ENCODE results near the gene NRXN3. TPM values are rescaled to one million over a fixed set of nuclear protein-coding genes. Genes with fewer than 3 reads are reported as not detected.

Gene NRXN3
- total RNA-seq, 3 donors from 2014 or later = 2.1 to 27.3 (median 2.6) TPM

DNA sequence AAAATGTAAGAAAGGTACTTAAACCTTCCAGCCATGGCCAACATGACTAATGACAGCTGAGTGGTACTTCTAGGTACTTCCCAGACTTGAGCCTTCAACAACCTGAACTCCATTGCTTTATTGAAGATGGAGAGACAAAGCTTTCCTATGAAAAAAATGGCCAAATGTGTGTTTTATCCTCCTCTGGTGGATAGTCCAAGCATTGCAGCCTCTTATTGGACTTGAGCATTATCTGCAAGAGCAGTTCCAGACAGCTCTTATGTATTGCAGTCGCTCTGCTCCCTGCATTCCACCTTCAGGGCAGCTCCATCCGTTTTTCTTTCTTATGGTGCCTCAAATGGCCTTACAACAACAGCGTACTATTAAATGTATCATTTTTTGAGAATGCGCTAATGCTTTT, 588.2 kb downstream of the NRXN3 start:
- peak; percentile 61 for ATAC-seq
- DNase-seq = peak in 1 of 3 donors; percentile 66
- intact Hi-C loops (cut with DNase I, micrococcal nuclease) = no loop called here
- H3K36me3 ChIP-seq (ENCODE audit: low read depth) = no peaks in the 10 kb centered on the region
- no peaks in the 10 kb centered on the region for H3K4me1 ChIP-seq (ENCODE audit: low read depth)
- no peaks in the 10 kb centered on the region for H3K9me3 ChIP-seq
- H3K4me3 ChIP-seq = no peak overlapping the region
- TF ChIP-seq, protein P1, sequence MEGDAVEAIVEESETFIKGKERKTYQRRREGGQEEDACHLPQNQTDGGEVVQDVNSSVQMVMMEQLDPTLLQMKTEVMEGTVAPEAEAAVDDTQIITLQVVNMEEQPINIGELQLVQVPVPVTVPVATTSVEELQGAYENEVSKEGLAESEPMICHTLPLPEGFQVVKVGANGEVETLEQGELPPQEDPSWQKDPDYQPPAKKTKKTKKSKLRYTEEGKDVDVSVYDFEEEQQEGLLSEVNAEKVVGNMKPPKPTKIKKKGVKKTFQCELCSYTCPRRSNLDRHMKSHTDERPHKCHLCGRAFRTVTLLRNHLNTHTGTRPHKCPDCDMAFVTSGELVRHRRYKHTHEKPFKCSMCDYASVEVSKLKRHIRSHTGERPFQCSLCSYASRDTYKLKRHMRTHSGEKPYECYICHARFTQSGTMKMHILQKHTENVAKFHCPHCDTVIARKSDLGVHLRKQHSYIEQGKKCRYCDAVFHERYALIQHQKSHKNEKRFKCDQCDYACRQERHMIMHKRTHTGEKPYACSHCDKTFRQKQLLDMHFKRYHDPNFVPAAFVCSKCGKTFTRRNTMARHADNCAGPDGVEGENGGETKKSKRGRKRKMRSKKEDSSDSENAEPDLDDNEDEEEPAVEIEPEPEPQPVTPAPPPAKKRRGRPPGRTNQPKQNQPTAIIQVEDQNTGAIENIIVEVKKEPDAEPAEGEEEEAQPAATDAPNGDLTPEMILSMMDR (IDR thresholded peaks at IDR 0.05) = peak; percentile 10

DNA sequence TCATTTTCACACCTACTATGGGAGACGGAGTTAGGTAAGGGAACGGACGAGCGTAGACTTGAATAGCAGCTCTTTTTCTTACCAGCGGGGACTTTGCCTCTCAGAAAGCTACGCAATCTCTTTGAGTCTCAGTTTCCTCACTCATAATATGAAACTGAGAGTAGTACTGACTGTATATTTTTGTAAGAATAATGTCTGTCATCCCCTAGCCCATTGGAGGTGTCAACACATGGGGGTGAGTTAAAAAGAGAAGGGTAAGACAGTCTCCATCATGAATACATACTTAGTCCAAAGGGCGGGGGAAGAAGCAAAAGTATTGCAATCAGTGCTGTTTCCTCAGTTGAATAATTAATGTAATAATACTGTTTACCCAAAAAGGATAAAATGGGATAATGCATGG, 592.2 kb downstream of the NRXN3 start:
- intact Hi-C loops (cut with DNase I, micrococcal nuclease) = no loop called here

DNA sequence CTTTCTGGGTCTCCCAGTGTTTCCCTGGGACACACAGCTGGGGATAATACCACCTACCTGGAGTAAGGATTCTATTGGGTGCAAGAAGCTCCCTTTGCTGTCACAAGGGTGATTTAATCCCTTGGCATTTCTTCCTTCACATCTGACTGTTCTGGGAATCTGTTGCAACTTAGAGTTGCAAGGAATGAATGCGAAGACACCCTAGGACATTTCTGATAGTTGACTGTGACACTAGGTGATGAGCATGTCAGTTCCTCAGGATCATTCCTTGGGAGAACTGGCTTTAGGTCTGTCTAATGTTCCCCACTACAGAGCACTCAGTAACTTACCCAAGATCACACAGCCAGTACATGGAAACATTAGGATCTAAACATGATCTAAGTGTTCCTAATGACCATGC, 593.6 kb downstream of the NRXN3 start:
- intact Hi-C loops (cut with DNase I, micrococcal nuclease) = no loop called here
- H3K4me1 ChIP-seq (ENCODE audit: low read depth) = no peaks in the 10 kb centered on the region
- no peaks in the 10 kb centered on the region for H3K36me3 ChIP-seq (ENCODE audit: low read depth)
- TF ChIP-seq, protein P1 (IDR thresholded peaks at IDR 0.05) = no peak
- DNase-seq (no peak), ATAC-seq (no peak)
- H3K4me3 ChIP-seq = no peak overlapping the region
- no peaks in the 10 kb centered on the region for H3K9me3 ChIP-seq

More for the DNA sequence above, 592.2 kb downstream of the NRXN3 start:
- no peaks in the 10 kb centered on the region for H3K36me3 ChIP-seq (ENCODE audit: low read depth)
- DNase-seq = no peak
- H3K9me3 ChIP-seq = no peaks in the 10 kb centered on the region
- no peak overlapping the region for H3K4me3 ChIP-seq
- TF ChIP-seq, protein P1 (IDR thresholded peaks at IDR 0.05) = no peak
- no peak for ATAC-seq
- H3K4me1 ChIP-seq (ENCODE audit: low read depth) = no peaks in the 10 kb centered on the region

DNA sequence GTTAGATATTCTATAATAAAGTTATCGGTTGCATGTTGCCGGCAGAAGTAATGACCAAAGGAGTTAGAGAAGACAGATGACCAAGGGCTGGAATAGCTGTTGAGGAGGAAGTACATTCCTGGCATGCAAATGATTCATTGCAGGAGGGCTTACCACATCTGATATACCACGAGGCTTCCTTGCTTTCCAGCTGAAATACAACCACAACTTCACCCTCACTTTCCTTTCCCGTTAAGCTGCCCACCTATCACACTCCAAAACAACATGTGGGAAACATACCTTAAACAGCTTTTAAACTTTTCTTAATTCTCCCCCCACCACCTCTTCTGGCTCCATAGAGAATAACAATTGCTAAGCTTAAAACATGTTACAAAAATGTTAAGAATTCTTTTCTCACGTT, 594.1 kb downstream of the NRXN3 start:
- no peaks in the 10 kb centered on the region for H3K9me3 ChIP-seq
- TF ChIP-seq, protein P1 (IDR thresholded peaks at IDR 0.05) = no peak
- DNase-seq (no peak), ATAC-seq (no peak)
- no peaks in the 10 kb centered on the region for H3K4me1 ChIP-seq (ENCODE audit: low read depth)
- H3K36me3 ChIP-seq (ENCODE audit: low read depth) = no peaks in the 10 kb centered on the region
- no peak overlapping the region for H3K4me3 ChIP-seq
- intact Hi-C loops (cut with DNase I, micrococcal nuclease) = no loop called here

DNA sequence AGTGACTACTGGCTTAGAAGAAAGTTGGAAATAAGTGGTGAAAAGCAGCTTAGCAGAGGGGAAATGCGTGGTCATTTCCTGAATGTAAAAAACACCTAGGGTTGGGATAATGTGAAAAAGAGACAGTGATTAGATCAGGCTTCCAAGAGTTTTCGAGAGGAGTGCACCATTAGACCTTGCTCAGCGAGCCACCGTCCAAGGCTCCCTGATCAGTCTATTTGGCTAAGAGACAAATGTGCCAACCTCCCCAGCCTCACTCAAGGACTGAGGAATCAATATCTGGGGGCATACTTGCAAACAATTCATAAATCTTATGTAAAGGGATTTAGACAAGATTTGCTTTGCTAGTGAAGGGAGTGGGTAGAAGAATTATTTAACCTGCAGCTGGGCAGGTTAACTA, 594.5 kb downstream of the NRXN3 start:
- intact Hi-C loops (cut with DNase I, micrococcal nuclease) = no loop called here
- Histone ChIP-seq H3K9me3 (no peaks in the 10 kb centered on the region), H3K4me3 (no peak overlapping the region), H3K4me1 (ENCODE audit: low read depth) (no peaks in the 10 kb centered on the region), H3K36me3 (ENCODE audit: low read depth) (no peaks in the 10 kb centered on the region)
- DNase-seq (no peak), ATAC-seq (no peak)
- TF ChIP-seq, protein P1 (IDR thresholded peaks at IDR 0.05) = no peak

DNA sequence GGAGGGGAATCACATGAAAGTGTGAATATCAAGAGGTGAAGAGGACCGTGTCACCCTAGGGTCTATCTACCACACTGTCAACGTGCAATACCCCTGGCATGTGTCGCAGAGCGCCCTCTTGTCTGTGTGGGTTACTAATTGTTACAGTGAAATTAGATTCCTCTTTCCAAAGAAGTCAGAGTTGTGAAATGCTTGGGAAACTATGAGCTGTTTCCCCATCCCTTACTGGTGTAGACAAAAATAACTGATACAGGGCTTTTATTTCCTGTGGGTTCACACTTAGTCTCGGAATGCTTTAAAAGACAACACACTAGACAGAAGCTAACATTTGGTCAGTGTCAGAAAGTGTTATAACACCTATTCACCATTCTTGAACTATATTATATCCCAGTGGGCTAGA, 597.3 kb downstream of the NRXN3 start:
- ATAC-seq (no peak), DNase-seq (no peak)
- Histone ChIP-seq H3K9me3 (no peaks in the 10 kb centered on the region), H3K36me3 (ENCODE audit: low read depth) (no peaks in the 10 kb centered on the region), H3K4me1 (ENCODE audit: low read depth) (no peaks in the 10 kb centered on the region), H3K4me3 (no peak overlapping the region)
- intact Hi-C loops (cut with DNase I, micrococcal nuclease) = no loop called here
- TF ChIP-seq, protein P1 (IDR thresholded peaks at IDR 0.05) = no peak
